Measurements from ENCODE around the gene CCDC122. TPM values are rescaled to one million over a fixed set of nuclear protein-coding genes. Genes with fewer than 3 reads are reported as not detected.
A peak's percentile ranks its signal among the peaks of the same experiment; 100 is the strongest.

The CCDC122 gene
- total and polyA plus RNA-seq, 2 experiments from 2014 or later = 4.1 to 7.6 TPM

DNA sequence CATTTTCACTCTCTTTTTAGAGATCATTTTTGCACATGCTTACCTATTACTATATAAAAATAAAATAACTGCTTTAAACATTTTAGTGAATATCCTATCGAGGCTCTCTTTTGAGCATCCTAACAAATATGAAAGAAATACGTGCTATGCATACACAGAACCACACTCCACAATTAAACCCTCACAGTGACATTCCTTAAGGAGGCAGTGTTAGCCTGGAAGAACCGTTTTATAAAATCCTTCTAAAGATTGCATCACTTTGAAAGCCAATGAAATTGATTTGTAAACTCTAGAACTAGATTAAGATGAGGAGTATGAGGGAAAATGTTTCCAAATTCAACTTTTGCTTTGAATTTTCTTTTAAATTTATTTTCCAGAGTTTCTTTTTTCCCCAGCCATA is 81.7 kb downstream of the CCDC122 start:
- Histone ChIP-seq H3K36me3 (ENCODE audit: low read depth) (no peaks in the 10 kb centered on the region), H2AFZ (no peak overlapping the region), H3K9me3 (ENCODE audit: low read depth) (no peaks in the 10 kb centered on the region), H3K79me2 (ENCODE audit: insufficient read depth) (no peaks in the 10 kb centered on the region), H3K9me2 (ENCODE audit: insufficient read depth) (no peaks in the 10 kb centered on the region), H3K4me2 (ENCODE audit: unreplicated experiment) (no peak overlapping the region), H3K9ac (no peak overlapping the region), H3K27me3 (replicated peaks; ENCODE audit: insufficient read depth) (peaks cover 4% of the 10 kb centered on the region; the same call in 1 of the 2 replicates), H4K20me1 (ENCODE audit: insufficient read depth) (no peaks in the 10 kb centered on the region), H3K4me1 (ENCODE audit: insufficient read depth) (peaks cover under 1% of the 10 kb centered on the region; the same call in 1 of the 2 replicates), H3K27ac (no peak overlapping the region), H3K4me3 (no peak overlapping the region), H3F3A (ENCODE audit: insufficient read depth) (0 out of 2 replicates have a peak, but pooled peaks cover under 1% of the 10 kb centered on the region)
- in situ Hi-C loops (cut with MboI) = loop anchor here (25.0 kb wide), 2 partner anchors 486 to 711 kb away; no protein-coding TSS in a partner anchor
- peak; percentile 32 for DNase-seq
- TF ChIP-seq EZH2 (IDR thresholded peaks at IDR 0.05; ENCODE audit: insufficient read depth, poor library complexity, severe bottlenecking) = no peak
- no peak for TF ChIP-seq EZH2phosphoT487 (IDR thresholded peaks at IDR 0.05; ENCODE audit: insufficient read depth, low read depth)
- WGBS, 2 experiments (ENCODE audit: low coverage in 1 of 2, low lambda C conversion rate in 2 of 2, missing lambda C conversion rate in 2 of 2) = 50 to 71% methylated on average over 3 of the region's 3 CpGs

DNA sequence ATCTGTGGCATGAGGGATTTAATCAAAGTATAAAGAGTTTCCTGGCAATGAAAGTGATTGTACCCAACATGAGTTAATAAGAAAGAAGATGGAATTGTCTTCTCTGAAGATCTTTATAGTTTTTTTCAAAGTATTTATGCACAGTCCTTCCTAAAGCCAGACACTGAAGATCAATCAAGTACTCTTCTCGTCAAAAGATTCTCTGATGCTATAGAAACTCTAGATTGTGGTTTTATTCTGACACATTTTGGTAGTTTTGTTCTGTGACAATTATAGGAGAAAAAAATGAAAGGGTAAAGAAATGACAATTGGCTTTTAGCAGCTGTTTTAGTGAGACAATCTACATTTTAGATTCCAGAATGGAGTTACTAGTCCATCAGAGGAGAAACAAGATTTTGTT is 82.4 kb downstream of the CCDC122 start:
- Histone ChIP-seq H3K9me3 (ENCODE audit: low read depth) (no peaks in the 10 kb centered on the region), H3K27me3 (replicated peaks; ENCODE audit: insufficient read depth) (peaks cover 4% of the 10 kb centered on the region; the same call in 1 of the 2 replicates), H3K4me1 (ENCODE audit: insufficient read depth) (peaks cover 8% of the 10 kb centered on the region), H3K36me3 (ENCODE audit: low read depth) (no peaks in the 10 kb centered on the region), H3K9me2 (ENCODE audit: insufficient read depth) (no peaks in the 10 kb centered on the region), H3F3A (ENCODE audit: insufficient read depth) (peaks cover 7% of the 10 kb centered on the region; the same call in 1 of the 2 replicates), H3K9ac (no peak overlapping the region), H3K4me3 (no peak overlapping the region), H2AFZ (no peak overlapping the region), H3K27ac (no peak overlapping the region), H4K20me1 (ENCODE audit: insufficient read depth) (no peaks in the 10 kb centered on the region), H3K79me2 (ENCODE audit: insufficient read depth) (no peaks in the 10 kb centered on the region), H3K4me2 (ENCODE audit: unreplicated experiment) (no peak overlapping the region)
- no peak for TF ChIP-seq EZH2phosphoT487 (IDR thresholded peaks at IDR 0.05; ENCODE audit: insufficient read depth, low read depth)
- no peak for TF ChIP-seq EZH2 (IDR thresholded peaks at IDR 0.05; ENCODE audit: insufficient read depth, poor library complexity, severe bottlenecking)
- 93 to 100% methylated on average over 1 of the region's 1 CpG for WGBS, 2 experiments (ENCODE audit: low coverage in 1 of 2, low lambda C conversion rate in 2 of 2, missing lambda C conversion rate in 2 of 2)
- DNase-seq = no peak
- in situ Hi-C loops (cut with MboI) = loop anchor here (25.0 kb wide), 2 partner anchors 485 to 710 kb away; no protein-coding TSS in a partner anchor

DNA sequence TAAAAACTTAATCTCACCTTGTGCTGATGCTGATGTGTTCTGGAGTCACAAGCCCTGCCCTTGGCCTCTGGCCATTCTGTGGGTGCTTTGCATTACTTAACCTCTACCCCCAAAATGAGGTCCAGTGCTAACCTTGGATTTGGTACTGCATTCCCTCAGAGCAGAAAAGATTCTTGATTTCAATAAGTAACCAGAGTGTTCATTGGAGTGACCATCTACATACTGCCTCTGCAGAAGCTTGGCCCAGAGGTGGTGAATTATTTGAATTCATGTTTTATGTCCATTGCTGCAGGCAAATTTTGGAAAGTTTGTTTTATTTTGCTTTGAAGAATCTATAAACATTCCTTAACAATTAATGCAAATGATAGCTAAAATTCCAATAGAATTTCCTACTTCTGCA is 85.1 kb downstream of the CCDC122 start:
- H3F3A ChIP-seq (ENCODE audit: insufficient read depth) = peaks cover 7% of the 10 kb centered on the region; the same call in 1 of the 2 replicates
- H3K4me2 ChIP-seq (ENCODE audit: unreplicated experiment) = no peak overlapping the region
- no peaks in the 10 kb centered on the region for H4K20me1 ChIP-seq (ENCODE audit: insufficient read depth)
- H2AFZ ChIP-seq = no peak overlapping the region
- no peak for DNase-seq
- no peaks in the 10 kb centered on the region for H3K79me2 ChIP-seq (ENCODE audit: insufficient read depth)
- H3K4me3 ChIP-seq = no peak overlapping the region
- H3K4me1 ChIP-seq (ENCODE audit: insufficient read depth) = peaks cover 9% of the 10 kb centered on the region
- TF ChIP-seq EZH2phosphoT487 (IDR thresholded peaks at IDR 0.05; ENCODE audit: insufficient read depth, low read depth) (no peak), EZH2 (IDR thresholded peaks at IDR 0.05; ENCODE audit: insufficient read depth, poor library complexity, severe bottlenecking) (no peak)
- H3K9me3 ChIP-seq (ENCODE audit: low read depth) = no peaks in the 10 kb centered on the region
- in situ Hi-C loops (cut with MboI) = loop anchor here (25.0 kb wide), 2 partner anchors 482 to 707 kb away; no protein-coding TSS in a partner anchor
- no peak overlapping the region for H3K9ac ChIP-seq
- H3K9me2 ChIP-seq (ENCODE audit: insufficient read depth) = no peaks in the 10 kb centered on the region
- no peaks in the 10 kb centered on the region for H3K36me3 ChIP-seq (ENCODE audit: low read depth)
- peaks cover 4% of the 10 kb centered on the region; the same call in 1 of the 2 replicates for H3K27me3 ChIP-seq (replicated peaks; ENCODE audit: insufficient read depth)
- H3K27ac ChIP-seq = no peak overlapping the region

DNA sequence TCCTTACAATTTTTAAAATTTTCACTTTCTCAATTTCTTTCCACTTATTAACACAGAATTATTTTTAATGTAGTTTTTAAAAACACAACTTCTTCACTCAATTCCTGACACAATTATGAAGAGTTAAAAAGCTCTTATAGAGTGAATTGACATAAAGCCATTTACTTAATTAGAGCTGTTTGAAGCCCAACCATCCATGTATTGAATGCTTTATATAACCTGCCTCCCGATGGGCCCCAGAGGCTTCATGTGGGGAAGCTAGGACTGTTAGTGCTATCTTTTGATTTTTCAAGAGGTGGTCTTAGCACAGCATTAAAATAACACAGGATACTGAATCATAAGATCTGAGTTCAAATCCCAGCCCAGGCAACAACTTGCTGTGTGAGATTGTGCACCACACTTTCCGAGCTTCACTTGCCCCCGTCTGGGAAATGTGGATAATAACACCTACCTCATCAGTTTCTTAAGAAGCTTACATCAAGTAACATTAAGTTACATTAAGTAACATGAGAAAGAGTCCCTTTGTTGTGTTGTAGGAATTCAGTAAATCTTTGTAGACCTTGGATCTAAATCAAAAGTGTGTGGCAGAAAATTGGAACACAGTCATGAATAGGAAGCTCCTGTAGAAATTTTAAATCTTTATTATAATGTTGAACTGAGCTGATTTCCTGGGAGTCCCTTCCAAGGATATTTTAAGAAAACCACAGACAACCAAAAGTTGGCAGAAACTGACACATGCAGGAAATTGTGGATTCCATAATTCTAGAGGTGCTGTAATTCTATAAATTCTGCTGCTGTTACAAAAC is 87.3 kb downstream of the CCDC122 start:
- H2AFZ ChIP-seq = no peak overlapping the region
- TF ChIP-seq EZH2phosphoT487 (IDR thresholded peaks at IDR 0.05; ENCODE audit: insufficient read depth, low read depth) = no peak
- TF ChIP-seq EZH2 (IDR thresholded peaks at IDR 0.05; ENCODE audit: insufficient read depth, poor library complexity, severe bottlenecking) = no peak
- H3K79me2 ChIP-seq (ENCODE audit: insufficient read depth) = no peaks in the 10 kb centered on the region
- no peaks in the 10 kb centered on the region for H3K36me3 ChIP-seq (ENCODE audit: low read depth)
- no peak overlapping the region for H3K27ac ChIP-seq
- peaks cover 9% of the 10 kb centered on the region for H3K4me1 ChIP-seq (ENCODE audit: insufficient read depth)
- WGBS, 2 experiments (ENCODE audit: low coverage in 1 of 2, low lambda C conversion rate in 2 of 2, missing lambda C conversion rate in 2 of 2) = 83 to 86% methylated on average over 3 of the region's 3 CpGs
- peak overlapping the region; percentile 22 for H3K4me2 ChIP-seq (ENCODE audit: unreplicated experiment)
- no peaks in the 10 kb centered on the region for H4K20me1 ChIP-seq (ENCODE audit: insufficient read depth)
- no peaks in the 10 kb centered on the region for H3K9me3 ChIP-seq (ENCODE audit: low read depth)
- in situ Hi-C loops (cut with MboI) = loop anchor here (25.0 kb wide), 2 partner anchors 480 to 705 kb away; no protein-coding TSS in a partner anchor
- peaks cover 2% of the 10 kb centered on the region; the same call in 1 of the 2 replicates for H3K27me3 ChIP-seq (replicated peaks; ENCODE audit: insufficient read depth)
- H3K9ac ChIP-seq = no peak overlapping the region
- no peaks in the 10 kb centered on the region for H3K9me2 ChIP-seq (ENCODE audit: insufficient read depth)
- DNase-seq = peak; percentile 12
- peaks cover 7% of the 10 kb centered on the region; the same call in 1 of the 2 replicates for H3F3A ChIP-seq (ENCODE audit: insufficient read depth)
- H3K4me3 ChIP-seq = no peak overlapping the region
